ENCODE data around the gene CCDC88C. TPM values are rescaled to one million over a fixed set of nuclear protein-coding genes. Genes with fewer than 3 reads are reported as not detected.

CCDC88C gene
- total RNA-seq, 2 experiments from 2014 or later: 269 to 287 TPM

GRCh38 chr14:91371011-91371989, 46.3 kb downstream of the CCDC88C start:
- peaks cover 45% of the 10 kb centered on the region for H3K36me3 Mint-ChIP-seq (ENCODE audit: low read depth)
- ATAC-seq (ENCODE audit: poor library complexity): no peak
- Histone ChIP-seq H3K4me3 (ENCODE audit: low read length) (no peak overlapping the region), H3K27ac (ENCODE audit: low read depth in 1 of 2, low read length in 2 of 2) (peak overlapping the region; percentile 74 to 80), H3K36me3 (ENCODE audit: insufficient read depth, low read length) (peaks cover 13% of the 10 kb centered on the region), H3K9me3 (ENCODE audit: control insufficient read depth in 1 of 2, insufficient read depth in 1 of 2, low read length in 2 of 2) (no peaks in the 10 kb centered on the region), H3K4me1 (ENCODE audit: insufficient read depth, low read length) (peaks cover 100% of the 10 kb centered on the region), H3K27me3 (ENCODE audit: control insufficient read depth in 1 of 2, insufficient read depth in 2 of 2, low read length in 2 of 2) (no peaks in the 10 kb centered on the region)
- H3K4me3 Mint-ChIP-seq: peak overlapping the region; percentile 67
- no peaks in the 10 kb centered on the region for H3K27me3 Mint-ChIP-seq
- DNase-seq: peak in 2 of 14 experiments; percentile 35 to 49
- no peak for TF ChIP-seq CTCF (IDR thresholded peaks at IDR 0.05)
- intact Hi-C loops (cut with DNase I, micrococcal nuclease): loop anchor here in 1 of 2 experiments (5.0 kb wide), 1 partner anchor 36 kb away; no protein-coding TSS in a partner anchor
- no peaks in the 10 kb centered on the region for H3K9me3 Mint-ChIP-seq
- H3K4me1 Mint-ChIP-seq (ENCODE audit: low read depth): peaks cover 100% of the 10 kb centered on the region
- ChIA-PET CTCF (interaction anchor here (0.6 to 2.6 kb wide), 5 partner anchors 20 to 48 kb away, joined by 3 to 14 read pairs (median 4); no protein-coding TSS in a partner anchor), POLR2A (interaction anchor here (0.6 to 7.0 kb wide), 10 partner anchors 11 to 47 kb away, joined by 3 to 103 read pairs (median 6); partner anchors contain the start of gene CCDC88C)
- H3K27ac Mint-ChIP-seq: peak overlapping the region; percentile 96

GRCh38 chr14:91369628-91370445, 47.8 kb downstream of the CCDC88C start:
- POLR2A ChIA-PET: interaction anchor here (1.1 to 7.0 kb wide), 6 partner anchors 10 to 46 kb away, joined by 3 to 103 read pairs (median 5); partner anchors contain the start of gene CCDC88C
- peaks cover 12% of the 10 kb centered on the region for H3K36me3 ChIP-seq (ENCODE audit: insufficient read depth, low read length)
- peak overlapping the region; percentile 29 for H3K4me3 ChIP-seq (ENCODE audit: low read length)
- H3K27me3 ChIP-seq (ENCODE audit: control insufficient read depth in 1 of 2, insufficient read depth in 2 of 2, low read length in 2 of 2): no peaks in the 10 kb centered on the region
- CTCF ChIA-PET: interaction anchor here (1.3 to 1.9 kb wide), 3 partner anchors 19 to 47 kb away, joined by 5 read pairs; no protein-coding TSS in a partner anchor
- TF ChIP-seq CTCF (IDR thresholded peaks at IDR 0.05): no peak
- peak overlapping the region; percentile 96 for H3K27ac Mint-ChIP-seq
- H3K4me1 ChIP-seq (ENCODE audit: insufficient read depth, low read length): peaks cover 100% of the 10 kb centered on the region
- peak overlapping the region; percentile 67 for H3K4me3 Mint-ChIP-seq
- peaks cover 36% of the 10 kb centered on the region for H3K36me3 Mint-ChIP-seq (ENCODE audit: low read depth)
- H3K4me1 Mint-ChIP-seq (ENCODE audit: low read depth): peaks cover 98% of the 10 kb centered on the region
- intact Hi-C loops (cut with DNase I, micrococcal nuclease): loop anchor here in 1 of 2 experiments (5.0 kb wide), 1 partner anchor 37 kb away; no protein-coding TSS in a partner anchor
- ATAC-seq (ENCODE audit: poor library complexity): no peak
- peak in 4 of 14 experiments; percentile 34 to 81 (median 64) for DNase-seq
- peak overlapping the region; percentile 63 to 80 for H3K27ac ChIP-seq (ENCODE audit: low read depth in 1 of 2, low read length in 2 of 2)
- no peaks in the 10 kb centered on the region for H3K27me3 Mint-ChIP-seq
- H3K9me3 ChIP-seq (ENCODE audit: control insufficient read depth in 1 of 2, insufficient read depth in 1 of 2, low read length in 2 of 2): no peaks in the 10 kb centered on the region
- H3K9me3 Mint-ChIP-seq: no peaks in the 10 kb centered on the region
